Endothelial cell of umbilical vein (primary cell): ENCODE data around the gene GNPDA1. TPM values are rescaled to one million over a fixed set of nuclear protein-coding genes. Genes with fewer than 3 reads are reported as not detected.

Source experiments
- BruUV-seq: library from RNA; stranded (reverse); fragments of 400-500 nt; replicated peaks from 2 replicates; lab custom pipeline; 2021; lab: Mats Ljungman, UMichigan
- CTCF ChIA-PET: fragments of 300-600, 350-600 bp; sonication (Branson Sonifier 250); formaldehyde crosslinking; loops from one replicate; lab custom pipeline; 2021; ENCODE audit warnings: antibody characterized with exemption, inconsistent platforms; lab: Charles Lee
- POLR2A ChIA-PET: fragments of 300-600, 350-600 bp; sonication (Branson Sonifier 250); formaldehyde crosslinking; loops from one replicate; lab custom pipeline; 2021; ENCODE audit warnings: antibody characterized with exemption, inconsistent platforms; lab: Charles Lee
- DNase-seq: peaks from one replicate; pipeline ENCODE4 v3.0.0-alpha.2; 2011; ENCODE audit warnings: low read depth, low spot score
- FAIRE-seq: peaks from 2 replicates; lab custom pipeline; 2011; peaks lifted over from hg19 to GRCh38; lab: Jason Lieb, UNC
- H2AFZ ChIP-seq: 2 replicates; pipeline ENCODE4 v1.6.0; 2012; ENCODE audit warnings: low read depth, low read length, control low read depth, inconsistent platforms
- H3K27ac ChIP-seq: 2 replicates; pipeline ENCODE4 v1.5.1; 2011; ENCODE audit warnings: low read depth, mild to moderate bottlenecking, control low read depth, low read length, moderate library complexity; ENCODE audit not compliant: insufficient read depth
- H3K27me3 ChIP-seq, 2 experiments: 2 replicates each; pipeline versions ENCODE4 v1.6.0 to v1.6.1; 2011; ENCODE audit warnings: low read length in 2 of 2, mixed read lengths in 1 of 2; ENCODE audit not compliant: control insufficient read depth in 2 of 2, insufficient read depth in 2 of 2
- H3K36me3 ChIP-seq, 2 experiments: 2 replicates in 1 of 2; 3 replicates in 1 of 2; pipeline ENCODE4 v1.5.1; 2011; ENCODE audit warnings: low read length in 2 of 2, mild to moderate bottlenecking in 1 of 2, moderate library complexity in 1 of 2; ENCODE audit not compliant: control insufficient read depth in 2 of 2, insufficient read depth in 2 of 2; ENCODE audit errors: extremely low read depth in 1 of 2
- H3K4me1 ChIP-seq: 3 replicates; pipeline ENCODE4 v1.5.1; 2011; ENCODE audit warnings: mild to moderate bottlenecking, low read length; ENCODE audit not compliant: control insufficient read depth, insufficient read depth; ENCODE audit errors: extremely low read depth
- H3K4me2 ChIP-seq: 2 replicates; pipeline ENCODE4 v1.6.1; 2011; ENCODE audit warnings: low read length, control low read depth, mixed read lengths; ENCODE audit not compliant: insufficient read depth
- H3K4me3 ChIP-seq, 3 experiments: fragments of 200-600 bp in 1 of 3; sonication (generic), shearing (Covaris generic) in 1 of 3; replicated peaks in 1 of 3; 2 replicates each; pipeline ENCODE4 v1.5.1; 2011 to 2016; ENCODE audit warnings: control low read depth in 3 of 3, low read length in 3 of 3, mild to moderate bottlenecking in 2 of 3, inconsistent platforms in 1 of 3, low read depth in 1 of 3, moderate library complexity in 1 of 3; ENCODE audit not compliant: insufficient read depth in 1 of 3
- H3K79me2 ChIP-seq: 2 replicates; pipeline ENCODE4 v1.6.0; 2012; ENCODE audit warnings: low read length, inconsistent platforms; ENCODE audit not compliant: control insufficient read depth, insufficient read depth
- H3K9ac ChIP-seq: replicated peaks from 2 replicates; pipeline ENCODE3; 2011; ENCODE audit warnings: low read length, control low read depth; ENCODE audit not compliant: insufficient read depth; ENCODE audit errors: extremely low read depth
- H3K9me1 ChIP-seq: replicated peaks from 3 replicates; pipeline ENCODE4 v1.6.0; 2011; ENCODE audit warnings: mild to moderate bottlenecking, low read length; ENCODE audit not compliant: control insufficient read depth, insufficient read depth; ENCODE audit errors: extremely low read depth
- H3K9me3 ChIP-seq: replicated peaks from 2 replicates; pipeline ENCODE4 v1.5.1; 2012; ENCODE audit warnings: low read length, inconsistent platforms; ENCODE audit not compliant: control insufficient read depth, insufficient read depth
- H4K20me1 ChIP-seq: replicated peaks from 2 replicates; pipeline ENCODE3; 2011; ENCODE audit warnings: mild to moderate bottlenecking, low read length; ENCODE audit not compliant: control insufficient read depth, insufficient read depth; ENCODE audit errors: extremely low read depth
- EZH2 ChIP-seq: IDR thresholded peaks from 2 replicates; pipeline ENCODE4 v1.6.1; 2012; ENCODE audit warnings: borderline replicate concordance, low read depth, mild to moderate bottlenecking, moderate library complexity, low read length, inconsistent platforms; ENCODE audit not compliant: severe bottlenecking
- FOS ChIP-seq: IDR thresholded peaks from 2 replicates; pipeline ENCODE4 v1.6.1; 2011; ENCODE audit warnings: mild to moderate bottlenecking, low read length, moderate library complexity, borderline replicate concordance; ENCODE audit not compliant: insufficient read depth
- GATA2 ChIP-seq: IDR thresholded peaks from 2 replicates; pipeline ENCODE4 v1.7.0; 2011; ENCODE audit warnings: low read depth, mild to moderate bottlenecking, moderate library complexity, mixed read lengths, low read length; ENCODE audit not compliant: insufficient read length, insufficient read depth
- JUN ChIP-seq: IDR thresholded peaks from 2 replicates; pipeline ENCODE4 v1.6.1; 2011; ENCODE audit warnings: borderline replicate concordance, low read depth; ENCODE audit not compliant: insufficient read length, insufficient read depth
- MYC ChIP-seq: IDR thresholded peaks from one replicate; pipeline ENCODE4 v1.6.1; 2011; ENCODE audit warnings: mild to moderate bottlenecking, low read depth, low read length
- POLR2A ChIP-seq: IDR thresholded peaks from 2 replicates; pipeline ENCODE4 v1.6.1; 2012; ENCODE audit warnings: low read depth, mild to moderate bottlenecking, control low read depth, low read length
- POLR2AphosphoS5 ChIP-seq: IDR thresholded peaks from 2 replicates; pipeline ENCODE4 v1.6.1; 2012; ENCODE audit warnings: low read depth, mild to moderate bottlenecking, control low read depth, low read length, moderate library complexity; ENCODE audit not compliant: insufficient read depth
- dilution Hi-C: fragments of 300-500 bp; cut with MboI; formaldehyde crosslinking; loops from one replicate; pipeline ENCODE4 v1.15.0; 2019; ENCODE audit warnings: low sequenced_read_pairs; ENCODE audit not compliant: extremely low pct_ligation_motif_present
- intact Hi-C: fragments of 100-400 bp; cut with micrococcal nuclease; formaldehyde crosslinking; loops from one replicate; pipeline ENCODE4 v1.10.0; 2022
- polyA plus RNA-seq, 4 experiments: library from polyadenylated mRNA; depleted of rRNA in 3 of 4; stranded (reverse) in 3 of 4; unstranded in 1 of 4; fragments of >200 nt; gene quantifications; 2 replicates each; pipeline versions ENCODE4 v1.2.1 to v1.2.3, GENCODE V29; 2011 to 2012; ENCODE audit warnings: missing spikeins in 1 of 4
- total RNA-seq: library from RNA; stranded (reverse); gene quantifications from 2 replicates; pipeline ENCODE4 v1.2.3, GENCODE V29; 2021
- TF ChIP-seq, protein P1 (sequence below): IDR thresholded peaks from 2 replicates; pipeline ENCODE4 v1.6.1; 2011; ENCODE audit not compliant: insufficient read depth, insufficient read length
- TF ChIP-seq, protein P2 (sequence below), 2 donors: IDR thresholded peaks; 1 replicate in 1 of 2; 2 replicates in 1 of 2; pipeline ENCODE4 v1.5.1; 2011; ENCODE audit warnings: low read length in 2 of 2, mild to moderate bottlenecking in 2 of 2, moderate library complexity in 2 of 2, control low read depth in 1 of 2, inconsistent platforms in 1 of 2, low read depth in 1 of 2; ENCODE audit not compliant: insufficient read depth in 1 of 2; ENCODE audit errors: extremely low read depth in 1 of 2

GNPDA1 gene
- total and polyA plus RNA-seq, 2 donors (not counting 3 experiments of a cell fraction or from before 2014, with no cell fraction given), result 22.5 to 49.3 TPM

DNA sequence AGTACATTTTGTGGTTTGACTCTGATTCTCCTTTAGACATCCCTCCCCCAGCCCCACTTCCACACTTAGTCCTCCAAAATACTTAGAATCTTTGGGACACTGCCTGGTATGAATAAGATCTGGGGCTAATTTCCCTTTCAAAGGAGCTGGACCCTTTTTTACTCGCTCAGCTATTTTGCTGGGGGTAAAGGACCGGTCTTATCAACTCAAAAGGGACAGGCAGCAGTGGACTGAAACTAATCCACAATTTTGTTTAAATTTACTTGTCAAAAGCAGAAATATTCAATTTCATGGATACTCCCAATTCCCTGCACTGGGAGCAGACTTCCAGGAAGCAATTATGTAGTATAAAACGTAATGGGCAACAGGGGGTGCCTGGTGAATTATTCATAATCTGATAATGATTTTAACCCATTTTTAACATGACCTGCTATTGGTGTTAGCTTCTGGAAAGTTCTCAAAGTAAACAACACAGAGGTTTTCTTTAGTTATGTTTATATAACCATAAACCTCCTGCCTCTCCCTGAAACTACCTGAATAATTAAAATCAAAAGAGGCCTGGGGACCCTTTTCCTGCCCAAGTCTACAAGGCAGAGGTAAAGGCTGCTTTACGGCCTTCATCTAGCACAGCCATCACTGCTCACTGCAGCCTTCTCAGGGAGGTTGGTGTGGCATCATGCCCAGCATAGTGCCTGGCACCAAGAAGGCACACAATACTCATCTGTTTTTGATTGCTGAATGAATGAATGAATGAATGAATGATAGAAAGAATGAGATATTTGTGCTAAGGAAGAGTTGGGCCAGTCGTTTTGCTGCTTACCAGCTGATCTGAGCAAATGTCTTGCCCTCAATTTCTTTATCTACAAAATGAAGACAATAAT lies 44.2 kb upstream of the GNPDA1 start:
- Histone ChIP-seq H3K4me3 (no peak overlapping the region), H3K9me3 (no peaks in the 10 kb centered on the region), H3K36me3 (no peaks in the 10 kb centered on the region), H3K27ac (no peak overlapping the region), H3K4me1 (peaks cover 10% of the 10 kb centered on the region), H4K20me1 (no peaks in the 10 kb centered on the region), H3K9me1 (no peaks in the 10 kb centered on the region), H3K27me3 (no peaks in the 10 kb centered on the region), H2AFZ (no peak overlapping the region), H3K4me2 (no peak overlapping the region), H3K79me2 (no peaks in the 10 kb centered on the region), H3K9ac (no peak overlapping the region)
- FAIRE-seq (no peak), DNase-seq (no peak)
- POLR2A ChIA-PET, result no interaction called here
- intact Hi-C loops (no loop called here), dilution Hi-C loops (no loop called here)
- TF ChIP-seq POLR2AphosphoS5 (no peak), JUN (no peak), EZH2 (no peak), FOS (no peak)
- TF ChIP-seq, protein P1, sequence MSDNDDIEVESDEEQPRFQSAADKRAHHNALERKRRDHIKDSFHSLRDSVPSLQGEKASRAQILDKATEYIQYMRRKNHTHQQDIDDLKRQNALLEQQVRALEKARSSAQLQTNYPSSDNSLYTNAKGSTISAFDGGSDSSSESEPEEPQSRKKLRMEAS, result no peak
- CTCF ChIA-PET, result no interaction called here
- no TSS peak for BruUV-seq

DNA sequence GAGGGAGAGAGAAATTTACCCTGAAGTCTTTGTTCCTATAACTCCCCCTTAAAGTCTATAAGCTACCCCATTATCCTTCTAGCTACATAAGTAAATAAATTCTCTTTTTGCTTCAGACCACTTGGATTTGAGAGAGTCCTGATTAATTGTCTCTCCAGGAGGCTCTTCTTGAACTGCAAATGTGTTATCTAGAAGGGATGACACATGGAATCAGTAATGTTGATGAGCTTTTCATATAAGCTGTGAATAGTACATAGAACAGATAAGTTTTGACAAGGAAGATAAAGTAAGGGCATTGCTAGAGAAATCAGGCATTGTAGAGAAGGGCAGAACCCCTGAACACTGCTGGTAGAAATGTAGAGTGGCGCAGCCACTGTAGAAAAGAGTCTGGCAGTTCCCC lies 42.5 kb upstream of the GNPDA1 start:
- H3K4me2 ChIP-seq, result no peak overlapping the region
- DNase-seq (no peak), FAIRE-seq (no peak)
- intact Hi-C loops, result no loop called here
- H3K79me2 ChIP-seq, result no peaks in the 10 kb centered on the region
- H4K20me1 ChIP-seq, result no peaks in the 10 kb centered on the region
- H3K9me1 ChIP-seq, result no peaks in the 10 kb centered on the region
- POLR2A ChIA-PET, result no interaction called here
- CTCF ChIA-PET, result no interaction called here
- BruUV-seq, result no TSS peak
- TF ChIP-seq GATA2 (no peak), POLR2AphosphoS5 (no peak), JUN (no peak), MYC (no peak), POLR2A (no peak), EZH2 (no peak), FOS (no peak)
- TF ChIP-seq, protein P2, sequence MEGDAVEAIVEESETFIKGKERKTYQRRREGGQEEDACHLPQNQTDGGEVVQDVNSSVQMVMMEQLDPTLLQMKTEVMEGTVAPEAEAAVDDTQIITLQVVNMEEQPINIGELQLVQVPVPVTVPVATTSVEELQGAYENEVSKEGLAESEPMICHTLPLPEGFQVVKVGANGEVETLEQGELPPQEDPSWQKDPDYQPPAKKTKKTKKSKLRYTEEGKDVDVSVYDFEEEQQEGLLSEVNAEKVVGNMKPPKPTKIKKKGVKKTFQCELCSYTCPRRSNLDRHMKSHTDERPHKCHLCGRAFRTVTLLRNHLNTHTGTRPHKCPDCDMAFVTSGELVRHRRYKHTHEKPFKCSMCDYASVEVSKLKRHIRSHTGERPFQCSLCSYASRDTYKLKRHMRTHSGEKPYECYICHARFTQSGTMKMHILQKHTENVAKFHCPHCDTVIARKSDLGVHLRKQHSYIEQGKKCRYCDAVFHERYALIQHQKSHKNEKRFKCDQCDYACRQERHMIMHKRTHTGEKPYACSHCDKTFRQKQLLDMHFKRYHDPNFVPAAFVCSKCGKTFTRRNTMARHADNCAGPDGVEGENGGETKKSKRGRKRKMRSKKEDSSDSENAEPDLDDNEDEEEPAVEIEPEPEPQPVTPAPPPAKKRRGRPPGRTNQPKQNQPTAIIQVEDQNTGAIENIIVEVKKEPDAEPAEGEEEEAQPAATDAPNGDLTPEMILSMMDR (IDR thresholded peaks at IDR 0.05; ENCODE audit: extremely low read depth in 1 of 2, insufficient read depth in 1 of 2, low read depth in 1 of 2, low read length in 2 of 2), result no peak
- TF ChIP-seq, protein P1, result no peak
- H2AFZ ChIP-seq, result no peak overlapping the region
- H3K9ac ChIP-seq, result no peak overlapping the region
- no peaks in the 10 kb centered on the region for H3K36me3 ChIP-seq
- H3K9me3 ChIP-seq, result no peaks in the 10 kb centered on the region
- no peaks in the 10 kb centered on the region for H3K27me3 ChIP-seq
- dilution Hi-C loops, result no loop called here
- peaks cover 10% of the 10 kb centered on the region for H3K4me1 ChIP-seq
- H3K4me3 ChIP-seq, result no peak overlapping the region
- no peak overlapping the region for H3K27ac ChIP-seq
